ENCODE results near the gene LIMK2.

- TF ChIP-seq POLR2A (IDR thresholded peaks at IDR 0.05; ENCODE audit: low read depth, low read length) (peak; percentile 91), JUNB (IDR thresholded peaks at IDR 0.05) (no peak), EZH2 (IDR thresholded peaks at IDR 0.05; ENCODE audit: borderline replicate concordance, control insufficient read depth, low read depth, low read length) (no peak), SUZ12 (IDR thresholded peaks at IDR 0.05; ENCODE audit: unreplicated experiment) (no peak), SIN3A (IDR thresholded peaks at IDR 0.05; ENCODE audit: low read depth, low read length) (peak; percentile 67; the same call in 1 of the 2 replicates), EP300 (IDR thresholded peaks at IDR 0.05; ENCODE audit: borderline replicate concordance in 1 of 2, control insufficient read depth in 1 of 2, low read depth in 2 of 2, low read length in 2 of 2) (no peak)
- TF ChIP-seq, protein P1, sequence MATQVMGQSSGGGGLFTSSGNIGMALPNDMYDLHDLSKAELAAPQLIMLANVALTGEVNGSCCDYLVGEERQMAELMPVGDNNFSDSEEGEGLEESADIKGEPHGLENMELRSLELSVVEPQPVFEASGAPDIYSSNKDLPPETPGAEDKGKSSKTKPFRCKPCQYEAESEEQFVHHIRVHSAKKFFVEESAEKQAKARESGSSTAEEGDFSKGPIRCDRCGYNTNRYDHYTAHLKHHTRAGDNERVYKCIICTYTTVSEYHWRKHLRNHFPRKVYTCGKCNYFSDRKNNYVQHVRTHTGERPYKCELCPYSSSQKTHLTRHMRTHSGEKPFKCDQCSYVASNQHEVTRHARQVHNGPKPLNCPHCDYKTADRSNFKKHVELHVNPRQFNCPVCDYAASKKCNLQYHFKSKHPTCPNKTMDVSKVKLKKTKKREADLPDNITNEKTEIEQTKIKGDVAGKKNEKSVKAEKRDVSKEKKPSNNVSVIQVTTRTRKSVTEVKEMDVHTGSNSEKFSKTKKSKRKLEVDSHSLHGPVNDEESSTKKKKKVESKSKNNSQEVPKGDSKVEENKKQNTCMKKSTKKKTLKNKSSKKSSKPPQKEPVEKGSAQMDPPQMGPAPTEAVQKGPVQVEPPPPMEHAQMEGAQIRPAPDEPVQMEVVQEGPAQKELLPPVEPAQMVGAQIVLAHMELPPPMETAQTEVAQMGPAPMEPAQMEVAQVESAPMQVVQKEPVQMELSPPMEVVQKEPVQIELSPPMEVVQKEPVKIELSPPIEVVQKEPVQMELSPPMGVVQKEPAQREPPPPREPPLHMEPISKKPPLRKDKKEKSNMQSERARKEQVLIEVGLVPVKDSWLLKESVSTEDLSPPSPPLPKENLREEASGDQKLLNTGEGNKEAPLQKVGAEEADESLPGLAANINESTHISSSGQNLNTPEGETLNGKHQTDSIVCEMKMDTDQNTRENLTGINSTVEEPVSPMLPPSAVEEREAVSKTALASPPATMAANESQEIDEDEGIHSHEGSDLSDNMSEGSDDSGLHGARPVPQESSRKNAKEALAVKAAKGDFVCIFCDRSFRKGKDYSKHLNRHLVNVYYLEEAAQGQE (IDR thresholded peaks at IDR 0.05; ENCODE audit: low read depth, low read length): no peak
- TF ChIP-seq, protein P2, sequence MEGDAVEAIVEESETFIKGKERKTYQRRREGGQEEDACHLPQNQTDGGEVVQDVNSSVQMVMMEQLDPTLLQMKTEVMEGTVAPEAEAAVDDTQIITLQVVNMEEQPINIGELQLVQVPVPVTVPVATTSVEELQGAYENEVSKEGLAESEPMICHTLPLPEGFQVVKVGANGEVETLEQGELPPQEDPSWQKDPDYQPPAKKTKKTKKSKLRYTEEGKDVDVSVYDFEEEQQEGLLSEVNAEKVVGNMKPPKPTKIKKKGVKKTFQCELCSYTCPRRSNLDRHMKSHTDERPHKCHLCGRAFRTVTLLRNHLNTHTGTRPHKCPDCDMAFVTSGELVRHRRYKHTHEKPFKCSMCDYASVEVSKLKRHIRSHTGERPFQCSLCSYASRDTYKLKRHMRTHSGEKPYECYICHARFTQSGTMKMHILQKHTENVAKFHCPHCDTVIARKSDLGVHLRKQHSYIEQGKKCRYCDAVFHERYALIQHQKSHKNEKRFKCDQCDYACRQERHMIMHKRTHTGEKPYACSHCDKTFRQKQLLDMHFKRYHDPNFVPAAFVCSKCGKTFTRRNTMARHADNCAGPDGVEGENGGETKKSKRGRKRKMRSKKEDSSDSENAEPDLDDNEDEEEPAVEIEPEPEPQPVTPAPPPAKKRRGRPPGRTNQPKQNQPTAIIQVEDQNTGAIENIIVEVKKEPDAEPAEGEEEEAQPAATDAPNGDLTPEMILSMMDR (IDR thresholded peaks at IDR 0.05 in 2 of 3, conservative IDR thresholded peaks at IDR 0.05 in 1 of 3; ENCODE audit: control insufficient read depth in 2 of 3, extremely low read depth in 1 of 3, insufficient read depth in 1 of 3, low read depth in 3 of 3, low read length in 3 of 3): peak; percentile 72 to 95 (median 86)
Observed at GRCh38 chr22:31211862-31212730, at the start of gene LIMK2.

All from GM12878 (cell line).